ENCODE measurements around the gene SLC25A30.

DNA sequence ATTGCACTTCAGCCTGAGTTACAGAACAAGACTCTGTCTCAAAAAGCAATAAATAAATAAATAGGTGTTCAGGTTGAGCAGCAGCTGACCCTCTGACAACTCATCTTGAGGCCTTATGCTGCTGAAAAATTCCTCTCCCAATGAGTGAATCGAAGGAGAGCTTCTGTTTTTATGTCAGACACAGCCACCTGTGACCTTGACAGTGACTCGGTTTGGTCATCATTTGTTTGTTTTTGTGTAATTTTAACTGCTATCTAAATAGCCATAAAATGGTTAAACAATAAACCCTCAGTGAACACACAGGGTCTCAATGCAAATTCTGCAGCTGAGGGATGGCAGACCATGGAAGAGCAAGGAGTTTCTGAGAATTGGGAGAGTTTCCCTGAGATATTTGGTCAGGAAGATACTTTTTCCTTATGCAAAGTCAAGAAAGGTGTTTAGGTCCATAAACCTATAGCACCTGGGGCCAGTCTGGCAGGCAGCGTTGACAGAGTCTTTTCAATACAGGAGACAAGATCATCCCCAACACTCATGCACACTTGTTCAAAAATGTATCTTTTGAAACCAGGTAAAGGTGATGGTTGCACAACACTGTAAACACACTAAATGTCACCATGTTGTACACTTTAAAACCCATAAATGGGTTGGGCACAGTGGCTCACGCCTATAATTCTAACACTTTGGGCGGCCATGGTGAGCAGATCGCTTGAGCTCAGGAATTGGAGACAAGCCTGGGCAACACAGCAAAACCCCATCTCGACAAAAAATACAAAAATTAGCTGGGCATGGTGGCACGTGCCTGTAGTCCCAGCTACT is 16.6 kb upstream of the SLC25A30 start:
- TF ChIP-seq, protein P1, sequence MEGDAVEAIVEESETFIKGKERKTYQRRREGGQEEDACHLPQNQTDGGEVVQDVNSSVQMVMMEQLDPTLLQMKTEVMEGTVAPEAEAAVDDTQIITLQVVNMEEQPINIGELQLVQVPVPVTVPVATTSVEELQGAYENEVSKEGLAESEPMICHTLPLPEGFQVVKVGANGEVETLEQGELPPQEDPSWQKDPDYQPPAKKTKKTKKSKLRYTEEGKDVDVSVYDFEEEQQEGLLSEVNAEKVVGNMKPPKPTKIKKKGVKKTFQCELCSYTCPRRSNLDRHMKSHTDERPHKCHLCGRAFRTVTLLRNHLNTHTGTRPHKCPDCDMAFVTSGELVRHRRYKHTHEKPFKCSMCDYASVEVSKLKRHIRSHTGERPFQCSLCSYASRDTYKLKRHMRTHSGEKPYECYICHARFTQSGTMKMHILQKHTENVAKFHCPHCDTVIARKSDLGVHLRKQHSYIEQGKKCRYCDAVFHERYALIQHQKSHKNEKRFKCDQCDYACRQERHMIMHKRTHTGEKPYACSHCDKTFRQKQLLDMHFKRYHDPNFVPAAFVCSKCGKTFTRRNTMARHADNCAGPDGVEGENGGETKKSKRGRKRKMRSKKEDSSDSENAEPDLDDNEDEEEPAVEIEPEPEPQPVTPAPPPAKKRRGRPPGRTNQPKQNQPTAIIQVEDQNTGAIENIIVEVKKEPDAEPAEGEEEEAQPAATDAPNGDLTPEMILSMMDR (IDR thresholded peaks at IDR 0.05) = no peak
- TF ChIP-seq EP300 (IDR thresholded peaks at IDR 0.05) = no peak
- no peak for TF ChIP-seq POLR2AphosphoS5 (IDR thresholded peaks at IDR 0.05)
- no peak for TF ChIP-seq POLR2A (IDR thresholded peaks at IDR 0.05)
